Measurements from ENCODE around the gene OTOGL.
"Not testable (repeated sequence)": the region's sequence is repeated elsewhere in the genome, so short reads cannot be mapped to it uniquely, and the experiment has no call there.

- TF ChIP-seq CTCF (IDR thresholded peaks at IDR 0.05; ENCODE audit: low read depth, low read length, poor library complexity, severe bottlenecking); EZH2phosphoT487 (IDR thresholded peaks at IDR 0.05; ENCODE audit: borderline replicate concordance, low read length): not testable (repeated sequence)
Observed at GRCh38 chr12:80227904-80228303, 128.6 kb downstream of the OTOGL start.
